Upper lobe of left lung (tissue), 6 donors: ENCODE data around the gene ASPDH. TPM values are rescaled to one million over a fixed set of nuclear protein-coding genes. Genes with fewer than 3 reads are reported as not detected.

Experiments
- ATAC-seq, 2 donors: fragments of 200-7000 bp; cut with Tn5 transposase; one replicate each; pipeline ENCODE4 v1.9.1; 2022; ENCODE audit warnings: mild to moderate bottlenecking in 2 of 2, moderate library complexity in 2 of 2; ENCODE audit not compliant: low FRiP score in 2 of 2
- DNase-seq, 2 donors: peaks; one replicate each; pipeline ENCODE4 v3.0.0-alpha.2; 2019 to 2020
- H3K27ac ChIP-seq, 4 donors: fragments of 200-600 bp; sonication (generic); one replicate each; pipeline ENCODE4 v1.5.1; 2016 to 2019
- H3K27me3 ChIP-seq, 4 donors: fragments of 200-600 bp; sonication (generic); one replicate each; pipeline ENCODE4 v1.5.1; 2017 to 2019
- H3K36me3 ChIP-seq, 4 donors: fragments of 200-600 bp; sonication (generic); one replicate each; pipeline ENCODE4 v1.5.1; 2016 to 2019
- H3K4me1 ChIP-seq, 4 donors: fragments of 200-600 bp; sonication (generic); one replicate each; pipeline ENCODE4 v1.5.1; 2018 to 2019
- H3K4me3 ChIP-seq, 4 donors: fragments of 200-600 bp; sonication (generic); one replicate each; pipeline ENCODE4 v1.5.1; 2017 to 2019; ENCODE audit warnings: mild to moderate bottlenecking in 2 of 4, moderate library complexity in 1 of 4
- H3K9me3 ChIP-seq, 4 donors: fragments of 200-600 bp; sonication (generic); one replicate each; pipeline ENCODE4 v1.5.1; 2018 to 2019
- EP300 ChIP-seq, 4 donors: sonication (generic); formaldehyde crosslinking; IDR thresholded peaks; one replicate each; pipeline ENCODE4 v1.5.1; 2017; ENCODE audit warnings: antibody characterized with exemption in 4 of 4, control low read depth in 2 of 4
- POLR2A ChIP-seq, 4 donors: fragments of 450-650 bp; IDR thresholded peaks; one replicate each; pipeline ENCODE4 v1.5.1; 2016 to 2017; ENCODE audit warnings: antibody characterized with exemption in 4 of 4, mild to moderate bottlenecking in 2 of 4
- POLR2AphosphoS5 ChIP-seq, 2 donors: sonication (generic); formaldehyde crosslinking; IDR thresholded peaks; one replicate each; pipeline ENCODE4 v1.5.1; 2017; ENCODE audit warnings: antibody characterized with exemption in 2 of 2
- WGBS, 2 donors: methylation state at CpG; one replicate each; pipeline ENCODE4 v1.1.5; 2017 to 2018; 5-methylcytosine and 5-hydroxymethylcytosine counted together
- total RNA-seq, 6 donors: library from RNA; depleted of rRNA in 4 of 6; stranded (reverse); fragments of >200 nt in 4 of 6; gene quantifications; one replicate each; pipeline versions ENCODE4 v1.1.0 to v1.2.1, GENCODE V29; 2016 to 2021
- TF ChIP-seq, protein P1 (sequence below), 6 experiments: fragments of 450-650 bp in 4 of 6; fragments of 200-600 bp in 2 of 6; sonication (generic) in 2 of 6; IDR thresholded peaks; one replicate each; pipeline ENCODE4 v1.5.1; 2016 to 2019; ENCODE audit warnings: antibody characterized with exemption in 6 of 6
- donor health status: DM: no; HTN: no; CAD: no; lungs with moderate emphysema.
- donor health status: DM: no; HTN: yes; CAD: no; lungs with severe emphysema.

The ASPDH gene
- total RNA-seq, 6 donors from 2014 or later, result not detected

DNA sequence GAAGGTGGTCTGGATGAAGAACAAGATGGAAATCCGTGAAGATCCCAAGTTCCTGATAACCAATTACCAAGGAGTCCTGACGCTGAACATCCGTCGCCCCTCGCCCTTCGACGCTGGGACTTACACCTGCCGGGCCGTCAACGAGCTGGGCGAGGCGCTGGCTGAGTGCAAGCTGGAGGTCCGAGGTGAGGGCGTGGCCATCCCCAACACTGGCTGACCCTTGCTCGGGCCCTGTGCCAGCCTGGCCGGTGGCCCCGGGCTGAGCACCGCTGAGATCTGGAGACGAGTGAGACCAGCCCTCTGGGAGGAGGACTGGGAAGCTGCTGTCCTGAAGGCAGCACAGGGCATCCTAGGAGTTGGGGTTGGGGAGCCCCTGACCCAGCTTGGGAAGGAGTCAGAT is 49.4 kb downstream of the ASPDH start:
- H3K4me3 ChIP-seq, result no peak overlapping the region
- DNase-seq (peak in 1 of 2 donors; percentile 70), ATAC-seq (no peak)
- TF ChIP-seq EP300 (IDR thresholded peaks at IDR 0.05) (no peak), POLR2A (IDR thresholded peaks at IDR 0.05) (no peak)
- 54 to 84% methylated on average over 2 to 19 of the region's 19 CpGs for WGBS, 2 donors
- no peaks in the 10 kb centered on the region for H3K9me3 ChIP-seq
- H3K36me3 ChIP-seq, result no peaks in the 10 kb centered on the region
- H3K27ac ChIP-seq, result no peak overlapping the region
- H3K4me1 ChIP-seq, result peaks cover 0 to 8% (median 0%) of the 10 kb centered on the region in 4 donors
- H3K27me3 ChIP-seq, result no peaks in the 10 kb centered on the region

DNA sequence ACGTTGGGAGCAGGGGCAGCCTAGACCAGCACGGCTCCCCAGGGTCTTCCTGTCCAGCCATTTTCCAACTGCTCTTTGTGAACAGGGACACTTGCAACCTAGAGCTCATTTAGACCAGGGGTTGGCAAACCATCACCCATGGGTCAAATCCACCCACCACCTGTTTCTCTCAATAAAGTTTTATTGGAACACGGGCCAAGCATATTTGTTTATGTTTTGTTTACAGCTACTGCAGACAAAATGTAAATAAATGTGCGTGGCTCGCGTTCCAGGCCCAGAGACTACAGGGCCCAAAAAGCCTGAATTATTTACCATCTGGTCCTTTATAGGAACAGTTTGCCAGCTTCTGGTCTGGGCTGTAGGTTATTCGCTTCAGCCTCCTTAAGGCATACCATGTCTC is 50.7 kb downstream of the ASPDH start:
- TF ChIP-seq POLR2AphosphoS5 (IDR thresholded peaks at IDR 0.05) (no peak), POLR2A (IDR thresholded peaks at IDR 0.05) (no peak), EP300 (IDR thresholded peaks at IDR 0.05) (no peak)
- TF ChIP-seq, protein P1, sequence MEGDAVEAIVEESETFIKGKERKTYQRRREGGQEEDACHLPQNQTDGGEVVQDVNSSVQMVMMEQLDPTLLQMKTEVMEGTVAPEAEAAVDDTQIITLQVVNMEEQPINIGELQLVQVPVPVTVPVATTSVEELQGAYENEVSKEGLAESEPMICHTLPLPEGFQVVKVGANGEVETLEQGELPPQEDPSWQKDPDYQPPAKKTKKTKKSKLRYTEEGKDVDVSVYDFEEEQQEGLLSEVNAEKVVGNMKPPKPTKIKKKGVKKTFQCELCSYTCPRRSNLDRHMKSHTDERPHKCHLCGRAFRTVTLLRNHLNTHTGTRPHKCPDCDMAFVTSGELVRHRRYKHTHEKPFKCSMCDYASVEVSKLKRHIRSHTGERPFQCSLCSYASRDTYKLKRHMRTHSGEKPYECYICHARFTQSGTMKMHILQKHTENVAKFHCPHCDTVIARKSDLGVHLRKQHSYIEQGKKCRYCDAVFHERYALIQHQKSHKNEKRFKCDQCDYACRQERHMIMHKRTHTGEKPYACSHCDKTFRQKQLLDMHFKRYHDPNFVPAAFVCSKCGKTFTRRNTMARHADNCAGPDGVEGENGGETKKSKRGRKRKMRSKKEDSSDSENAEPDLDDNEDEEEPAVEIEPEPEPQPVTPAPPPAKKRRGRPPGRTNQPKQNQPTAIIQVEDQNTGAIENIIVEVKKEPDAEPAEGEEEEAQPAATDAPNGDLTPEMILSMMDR (IDR thresholded peaks at IDR 0.05), result no peak
- peaks cover 0 to 8% (median 0%) of the 10 kb centered on the region in 4 donors for H3K4me1 ChIP-seq
- no peak overlapping the region for H3K27ac ChIP-seq
- 63 to 73% methylated on average over 7 of the region's 7 CpGs for WGBS, 2 donors
- DNase-seq (no peak), ATAC-seq (no peak)
- H3K9me3 ChIP-seq, result no peaks in the 10 kb centered on the region
- H3K4me3 ChIP-seq, result no peak overlapping the region
- H3K27me3 ChIP-seq, result peaks cover 0 to 11% (median 4%) of the 10 kb centered on the region in 4 donors
- H3K36me3 ChIP-seq, result no peaks in the 10 kb centered on the region

Other genes with a start within 250 kb of the ASPDH start
- gene KCNC3, start 184.5 kb downstream of the ASPDH start, total RNA-seq, result 10 to 100 TPM in 4 of 6 donors, 1 to 10 TPM in 2; 3.8 to 15.7 (median 12.2) TPM
- 1,000 to 10,000 TPM; 1,043 to 3,140 (median 1,660) TPM for gene NAPSA, start 148.3 kb downstream of the ASPDH start, total RNA-seq
- gene NR1H2, start 137.5 kb downstream of the ASPDH start, total RNA-seq, result 100 to 1,000 TPM in 4 of 6 donors, 10 to 100 TPM in 2; 98.3 to 170 (median 123) TPM
- 10 to 100 TPM; 20.5 to 66.0 (median 44.0) TPM for gene POLD1, start 129.6 kb downstream of the ASPDH start, total RNA-seq
- 1 to 10 TPM in 1 of 6 donors, under 1 TPM in 3, not detected in 2; 0.13 to 2.1 (median 0.56) TPM for gene SPIB, start 95.0 kb downstream of the ASPDH start, total RNA-seq
- under 1 TPM in 2 of 6 donors, not detected in 4; 0.09 to 0.17 TPM for gene MYBPC2, start 81.0 kb downstream of the ASPDH start, total RNA-seq
- 100 to 1,000 TPM in 4 of 6 donors, 10 to 100 TPM in 2; 83.8 to 155 (median 121) TPM for gene EMC10, start 37.4 kb downstream of the ASPDH start, total RNA-seq
- 10 to 100 TPM in 1 of 6 donors, 1 to 10 TPM in 4, not detected in 1; 2.4 to 10.1 (median 3.0) TPM for gene GARIN5A, start 37.1 kb downstream of the ASPDH start, total RNA-seq
- gene JOSD2, start 2.7 kb downstream of the ASPDH start, total RNA-seq, result 10 to 100 TPM; 22.6 to 59.2 (median 40.1) TPM
- 1 to 10 TPM in 4 of 6 donors, under 1 TPM in 2; 0.69 to 5.1 (median 1.7) TPM for gene LRRC4B, start 54.5 kb upstream of the ASPDH start, total RNA-seq
- 1 to 10 TPM in 3 of 6 donors, under 1 TPM in 2, not detected in 1; 0.67 to 3.6 (median 1.4) TPM for gene SYT3, start 126.0 kb upstream of the ASPDH start, total RNA-seq
- gene C19orf81, start 135.5 kb upstream of the ASPDH start, total RNA-seq, result 10 to 100 TPM in 1 of 6 donors, 1 to 10 TPM in 4, not detected in 1; 1.7 to 24.4 (median 3.1) TPM
- under 1 TPM in 2 of 6 donors, not detected in 4; 0.40 to 0.54 TPM for gene SHANK1, start 205.9 kb upstream of the ASPDH start, total RNA-seq
- gene CLEC11A, start 209.5 kb upstream of the ASPDH start, total RNA-seq, result 10 to 100 TPM in 4 of 6 donors, 1 to 10 TPM in 2; 3.9 to 19.6 (median 15.9) TPM